IMR-90 (cell line): ENCODE data around the gene SPTBN5. TPM values are rescaled to one million over a fixed set of nuclear protein-coding genes. Genes with fewer than 3 reads are reported as not detected.

Experiments
- ATAC-seq: fragments of 200-7000 bp; cut with Tn5 transposase; 2 replicates; pipeline ENCODE4 v1.9.1; 2020; ENCODE audit warnings: low read depth, mild to moderate bottlenecking, moderate library complexity
- Bru-seq: library from RNA; stranded (reverse); fragments of 400-500 nt; gene quantifications from one replicate; lab custom pipeline; 2021; lab: Mats Ljungman, UMichigan
- BruChase-seq, 2 experiments: library from RNA; stranded (reverse); fragments of 400-500 nt; gene quantifications; one replicate each; lab custom pipeline; 2021; lab: Mats Ljungman, UMichigan
- BruUV-seq: library from RNA; stranded (reverse); fragments of 400-500 nt; replicated peaks from 2 replicates; lab custom pipeline; 2021; lab: Mats Ljungman, UMichigan
- CTCF ChIA-PET: fragments of 300-600 bp; formaldehyde crosslinking; extraction: SDS; loops from one replicate; lab custom pipeline; 2021; ENCODE audit warnings: antibody characterized with exemption; lab: Yijun Ruan, JAX
- POLR2A ChIA-PET: fragments of 300-600 bp; sonication (Branson Sonifier 250); formaldehyde crosslinking; loops from one replicate; lab custom pipeline; 2022; ENCODE audit warnings: antibody characterized with exemption; ENCODE audit not compliant: unreplicated experiment; lab: Charles Lee
- DNase-seq: peaks from one replicate; pipeline ENCODE4 v3.0.0; 2013
- H2AFZ ChIP-seq: replicated peaks from 2 replicates; pipeline ENCODE3; 2013; ENCODE audit warnings: low read length, mild to moderate bottlenecking; ENCODE audit not compliant: poor library complexity
- H2AK5ac ChIP-seq: 2 replicates; pipeline ENCODE4 v1.6.1; 2013; ENCODE audit warnings: low read depth, low read length, inconsistent platforms
- H2AK9ac ChIP-seq: replicated peaks from 2 replicates; pipeline ENCODE3; 2013; ENCODE audit warnings: mild to moderate bottlenecking, low read depth, low read length, moderate library complexity; ENCODE audit not compliant: poor library complexity
- H2BK120ac ChIP-seq: 2 replicates; pipeline ENCODE4 v1.6.1; 2013; ENCODE audit warnings: low read depth, low read length, inconsistent platforms
- H2BK15ac ChIP-seq: 3 replicates; pipeline ENCODE4 v1.6.1; 2013; ENCODE audit warnings: low read depth, low read length, inconsistent platforms
- H2BK20ac ChIP-seq: 2 replicates; pipeline ENCODE4 v1.6.1; 2013; ENCODE audit warnings: low read depth, mild to moderate bottlenecking, inconsistent platforms, low read length, moderate library complexity
- H2BK5ac ChIP-seq: 2 replicates; pipeline ENCODE4 v1.6.1; 2013; ENCODE audit warnings: mild to moderate bottlenecking, low read depth, low read length, inconsistent platforms; ENCODE audit not compliant: poor library complexity, severe bottlenecking
- H3K14ac ChIP-seq: replicated peaks from 2 replicates; pipeline ENCODE4 v1.6.1; 2013; ENCODE audit warnings: low read depth, low read length, inconsistent platforms
- H3K18ac ChIP-seq: 2 replicates; pipeline ENCODE4 v1.6.1; 2013; ENCODE audit warnings: low read depth, low read length, control low read depth
- H3K23ac ChIP-seq: 2 replicates; pipeline ENCODE4 v1.6.1; 2013; ENCODE audit warnings: low read depth, low read length, inconsistent platforms
- H3K27ac ChIP-seq: 2 replicates; pipeline ENCODE4 v1.5.1; 2013; ENCODE audit warnings: mild to moderate bottlenecking, control low read depth, low read length; ENCODE audit not compliant: insufficient read depth
- H3K27me3 ChIP-seq: 2 replicates; pipeline ENCODE4 v1.6.1; 2013; ENCODE audit warnings: low read length; ENCODE audit not compliant: control insufficient read depth, insufficient read depth
- H3K36me3 ChIP-seq: 2 replicates; pipeline ENCODE4 v1.6.1; 2013; ENCODE audit warnings: low read length, mixed read lengths; ENCODE audit not compliant: control insufficient read depth, insufficient read depth
- H3K4ac ChIP-seq: 2 replicates; pipeline ENCODE4 v1.6.1; 2013; ENCODE audit warnings: low read depth, low read length, inconsistent platforms
- H3K4me1 ChIP-seq: 2 replicates; pipeline ENCODE4 v1.6.1; 2013; ENCODE audit warnings: low read length, mixed read lengths; ENCODE audit not compliant: control insufficient read depth, insufficient read depth
- H3K4me2 ChIP-seq: 2 replicates; pipeline ENCODE4 v1.6.1; 2013; ENCODE audit warnings: low read depth, mild to moderate bottlenecking, control low read depth, low read length, moderate library complexity
- H3K4me3 ChIP-seq: 2 replicates; pipeline ENCODE4 v1.5.1; 2013; ENCODE audit warnings: low read depth, mild to moderate bottlenecking, control low read depth, low read length, moderate library complexity; ENCODE audit not compliant: insufficient read depth
- H3K56ac ChIP-seq: 2 replicates; pipeline ENCODE4 v1.6.1; 2013; ENCODE audit warnings: low read length, inconsistent platforms; ENCODE audit not compliant: insufficient read depth; ENCODE audit errors: extremely low read depth
- H3K79me1 ChIP-seq, 2 experiments: 2 replicates each; pipeline ENCODE4 v1.6.1; 2013; ENCODE audit warnings: low read length in 2 of 2, inconsistent platforms in 1 of 2, low read depth in 1 of 2
- H3K9ac ChIP-seq: 2 replicates; pipeline ENCODE4 v1.6.1; 2013; ENCODE audit warnings: low read depth, low read length, control low read depth
- H3K9me1 ChIP-seq: 2 replicates; pipeline ENCODE4 v1.6.1; 2013; ENCODE audit warnings: low read length, inconsistent platforms; ENCODE audit not compliant: insufficient read depth
- H3K9me3 ChIP-seq: 2 replicates; pipeline ENCODE4 v1.6.1; 2013; ENCODE audit warnings: low read length; ENCODE audit not compliant: control insufficient read depth, insufficient read depth
- H4K20me1 ChIP-seq: 2 replicates; pipeline ENCODE4 v1.6.1; 2013; ENCODE audit warnings: low read length, inconsistent platforms; ENCODE audit not compliant: insufficient read depth
- H4K5ac ChIP-seq: 2 replicates; pipeline ENCODE4 v1.6.1; 2013; ENCODE audit warnings: mild to moderate bottlenecking, low read depth, low read length, control low read depth
- H4K8ac ChIP-seq, 2 experiments: 2 replicates each; pipeline ENCODE4 v1.6.1; 2013; ENCODE audit warnings: low read depth in 2 of 2, low read length in 2 of 2, control low read depth in 1 of 2, inconsistent platforms in 1 of 2
- H4K91ac ChIP-seq: 2 replicates; pipeline ENCODE4 v1.6.1; 2013; ENCODE audit warnings: low read depth, low read length, inconsistent platforms; ENCODE audit not compliant: insufficient read depth
- BHLHE40 ChIP-seq: fragments of 150-350 bp; IDR thresholded peaks from 2 replicates; pipeline ENCODE4 v1.6.1; 2016; ENCODE audit warnings: mild to moderate bottlenecking, low read depth, low read length
- FOS ChIP-seq: fragments of 150-350 bp; IDR thresholded peaks from 2 replicates; pipeline ENCODE4 v1.6.1; 2016; ENCODE audit warnings: low read depth, low read length
- MAFK ChIP-seq: IDR thresholded peaks from 2 replicates; pipeline ENCODE4 v1.6.1; 2012; ENCODE audit warnings: low read depth, low read length, improper control_type of control experiment
- MXI1 ChIP-seq: IDR thresholded peaks from 2 replicates; pipeline ENCODE4 v1.6.1; 2012; ENCODE audit warnings: low read depth, mild to moderate bottlenecking, low read length, moderate library complexity, borderline replicate concordance
- NFE2L2 ChIP-seq: fragments of 150-350 bp; IDR thresholded peaks from 2 replicates; pipeline ENCODE4 v1.6.1; 2016; ENCODE audit warnings: low read depth, mild to moderate bottlenecking, low read length
- POLR2A ChIP-seq: IDR thresholded peaks from 2 replicates; pipeline ENCODE4 v1.6.1; 2012; ENCODE audit warnings: mild to moderate bottlenecking, low read depth, low read length
- RAD21 ChIP-seq: IDR thresholded peaks from 2 replicates; pipeline ENCODE4 v1.6.1; 2012; ENCODE audit warnings: low read length, improper control_type of control experiment
- RCOR1 ChIP-seq: IDR thresholded peaks from 2 replicates; pipeline ENCODE4 v1.6.1; 2012; ENCODE audit warnings: mild to moderate bottlenecking, low read length, improper control_type of control experiment; ENCODE audit not compliant: insufficient replicate concordance
- RFX5 ChIP-seq: IDR thresholded peaks from 2 replicates; pipeline ENCODE4 v1.8.0; 2012; ENCODE audit warnings: low read depth, mild to moderate bottlenecking, low read length, moderate library complexity
- SMC3 ChIP-seq: fragments of 150-350 bp; IDR thresholded peaks from 2 replicates; pipeline ENCODE4 v1.6.1; 2016; ENCODE audit warnings: low read depth, mild to moderate bottlenecking, antibody characterized with exemption, low read length, moderate library complexity
- WGBS, 2 experiments: methylation state at CpG; one replicate each; pipeline versions ENCODE4 v1.1.5 to v1.1.7; 2013; ENCODE audit warnings: missing lambda C conversion rate in 2 of 2; ENCODE audit not compliant: insufficient read length in 1 of 2; ENCODE audit errors: extremely low coverage in 2 of 2; 5-methylcytosine and 5-hydroxymethylcytosine counted together
- dilution Hi-C: fragments of 300-500 bp; cut with HindIII; formaldehyde crosslinking; loops from one replicate; pipeline ENCODE4 v1.14.3; 2018; ENCODE audit warnings: low sequenced_read_pairs; ENCODE audit not compliant: unreplicated experiment
- in situ Hi-C: fragments of 300-500 bp; cut with MboI; formaldehyde crosslinking; loops from 3 replicates; pipeline ENCODE4 v1.14.3; 2019; ENCODE audit warnings: low sequenced_read_pairs, inconsistent platforms, mixed read lengths
- intact Hi-C: fragments of 100-400 bp; cut with micrococcal nuclease; formaldehyde crosslinking; loops from 2 replicates; pipeline ENCODE4 v1.10.0; 2022
- long read RNA-seq: library from polyadenylated mRNA; unstranded; transcript quantifications from one replicate; pipeline ENCODE4 v2.0.0, GENCODE V29; 2021; ENCODE audit not compliant: unreplicated experiment
- polyA plus RNA-seq, 3 experiments: library from polyadenylated mRNA; depleted of rRNA; stranded (reverse); fragments of >200 nt; gene quantifications; 2 replicates each; pipeline ENCODE4 v1.2.3, GENCODE V29; 2012; ENCODE audit warnings: low replicate concordance in 1 of 3
- total RNA-seq: library from RNA; depleted of rRNA; stranded (reverse); fragments of >200 nt; gene quantifications from 2 replicates; pipeline ENCODE4 v1.2.3, GENCODE V29; 2012; rRNA removed
- TF ChIP-seq, protein P1 (sequence below): fragments of 150-350 bp; IDR thresholded peaks from 2 replicates; pipeline ENCODE4 v1.6.1; 2016; ENCODE audit warnings: low read depth, mild to moderate bottlenecking, low read length, moderate library complexity, borderline replicate concordance
- TF ChIP-seq, protein P2 (sequence below): fragments of 150-350 bp; IDR thresholded peaks from 2 replicates; pipeline ENCODE4 v1.6.1; 2017; ENCODE audit warnings: mild to moderate bottlenecking, antibody characterized with exemption, low read length, low read depth

Gene SPTBN5
- under 0.01 TPM in 2 replicates for total RNA-seq
- polyA plus RNA-seq (2012; rRNA removed) = 0.37 and 0.38 TPM in 2 replicates
- polyA plus RNA-seq (2012; cell fraction: cytosol; rRNA removed) = 0.10 and 0.12 TPM in 2 replicates
- polyA plus RNA-seq (2012; cell fraction: nucleus; rRNA removed; ENCODE audit: low replicate concordance) = 2.3 and 3.5 TPM in 2 replicates
- percentile 15 among the genes with signal in this experiment for Bru-seq, nascent RNA
- BruChase-seq, experiment 1, labeled RNA remaining after a 6-hour chase = percentile 19 among the genes with signal in this experiment
- percentile 17 among the genes with signal in this experiment for BruChase-seq, experiment 2, labeled RNA remaining after a 2-hour chase
- long read RNA-seq = 0 reads

DNA sequence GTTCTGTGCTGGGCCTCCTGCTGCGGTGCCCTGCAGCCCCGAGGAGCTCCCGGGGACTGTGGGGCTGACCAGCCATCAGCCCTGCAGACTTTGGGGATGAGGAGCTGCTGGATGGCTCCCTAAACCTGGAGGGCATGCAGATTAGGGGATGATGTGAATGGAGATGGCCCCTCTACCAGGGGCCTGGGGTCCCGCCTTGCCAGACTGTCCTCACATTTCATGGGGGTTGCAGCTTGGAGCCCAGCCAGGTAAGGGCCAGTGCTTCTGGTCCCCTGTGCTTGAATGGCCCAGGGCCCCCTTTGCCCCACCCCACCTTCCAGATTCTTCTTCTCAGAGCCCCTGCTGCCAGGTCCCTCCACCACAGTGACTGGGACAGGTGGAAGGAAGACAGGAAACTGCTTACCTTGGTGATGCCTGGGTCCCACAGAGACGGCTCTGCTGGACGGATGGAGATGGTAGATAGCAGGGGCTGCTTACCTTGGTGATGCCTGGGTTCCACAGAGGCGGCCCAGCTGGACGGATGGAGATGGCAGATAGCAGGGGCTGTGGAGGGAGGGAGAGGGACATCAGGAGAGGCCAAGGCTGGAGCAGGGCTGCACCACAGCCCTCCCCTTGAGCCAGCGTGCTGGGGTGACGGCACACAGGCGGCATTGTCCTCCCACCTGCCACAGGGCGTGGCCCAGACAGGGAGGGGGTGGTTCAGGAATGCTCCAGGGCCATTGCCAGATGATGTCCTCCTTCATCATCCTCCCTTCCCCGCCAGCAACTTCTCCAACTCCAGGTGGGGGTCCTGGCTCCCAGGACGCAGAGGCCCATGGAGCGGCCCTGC, at the start of gene SPTBN5:
Gene SPTBN5 (minus strand): TSS at position 632 of the 829 bp plus-strand sequence. CDS start 556 bp downstream, at position 76.
- Histone ChIP-seq H2AFZ (peak within 1 kb of the TSS; percentile 81), H3K4me2 (0 out of 2 replicates have a peak within 1 kb of the TSS, but pooled peaks have one; percentile 41), H2BK20ac (0 out of 2 replicates have a peak within 1 kb of the TSS, but pooled peaks have one; percentile 30), H3K23ac (no peak within 1 kb of the TSS), H2AK9ac (peak within 1 kb of the TSS; percentile 91), H3K36me3 (peaks cover 2% of the 10 kb centered on the region; the same call in 1 of the 2 replicates), H3K18ac (no peak within 1 kb of the TSS), H2AK5ac (peak within 1 kb of the TSS; percentile 9; the same call in 1 of the 2 replicates), H2BK5ac (no peak within 1 kb of the TSS), H3K9me3 (no peaks in the 10 kb centered on the region), H3K27me3 (peaks cover 4% of the 10 kb centered on the region; the same call in 1 of the 2 replicates), H2BK120ac (no peak within 1 kb of the TSS; the same call in 1 of the 2 replicates), H3K4me3 (no peak within 1 kb of the TSS), H4K20me1 (no peaks in the 10 kb centered on the region), H2BK15ac (no peak within 1 kb of the TSS), H3K79me1 (no peaks in the 10 kb centered on the region), H3K27ac (no peak within 1 kb of the TSS), H3K56ac (no peak within 1 kb of the TSS), H4K5ac (no peak within 1 kb of the TSS), H3K9me1 (peaks cover 6% of the 10 kb centered on the region; the same call in 1 of the 2 replicates), H4K91ac (0 out of 2 replicates have a peak within 1 kb of the TSS, but pooled peaks have one; percentile 4), H3K4ac (peak within 1 kb of the TSS; percentile 29), H4K8ac (peak within 1 kb of the TSS in 1 of 2 experiments; percentile 45; a peak in 1 of 4 replicates), H3K9ac (no peak within 1 kb of the TSS), H3K4me1 (peaks cover 6% of the 10 kb centered on the region; the same call in 1 of the 2 replicates), H3K14ac (peak within 1 kb of the TSS; percentile 61)
- dilution Hi-C loops = no loop called here
- DNase-seq (no peak), ATAC-seq (no peak)
- ChIA-PET CTCF (no interaction called here), POLR2A (no interaction called here)
- intact Hi-C loops = no loop called here
- WGBS, 2 experiments = 96% methylated on average over 5 of the region's 15 CpGs; no CpG with 5 or more reads in 1 of the 2 experiments
- no TSS peak for BruUV-seq
- in situ Hi-C loops = no loop called here
- TF ChIP-seq, protein P1, sequence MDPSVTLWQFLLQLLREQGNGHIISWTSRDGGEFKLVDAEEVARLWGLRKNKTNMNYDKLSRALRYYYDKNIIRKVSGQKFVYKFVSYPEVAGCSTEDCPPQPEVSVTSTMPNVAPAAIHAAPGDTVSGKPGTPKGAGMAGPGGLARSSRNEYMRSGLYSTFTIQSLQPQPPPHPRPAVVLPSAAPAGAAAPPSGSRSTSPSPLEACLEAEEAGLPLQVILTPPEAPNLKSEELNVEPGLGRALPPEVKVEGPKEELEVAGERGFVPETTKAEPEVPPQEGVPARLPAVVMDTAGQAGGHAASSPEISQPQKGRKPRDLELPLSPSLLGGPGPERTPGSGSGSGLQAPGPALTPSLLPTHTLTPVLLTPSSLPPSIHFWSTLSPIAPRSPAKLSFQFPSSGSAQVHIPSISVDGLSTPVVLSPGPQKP = no peak
- no peak for TF ChIP-seq MXI1
- no peak for TF ChIP-seq MAFK
- TF ChIP-seq BHLHE40 = no peak
- TF ChIP-seq RAD21 = no peak
- no peak for TF ChIP-seq FOS
- TF ChIP-seq RFX5 = no peak
- no peak for TF ChIP-seq RCOR1
- TF ChIP-seq, protein P2, sequence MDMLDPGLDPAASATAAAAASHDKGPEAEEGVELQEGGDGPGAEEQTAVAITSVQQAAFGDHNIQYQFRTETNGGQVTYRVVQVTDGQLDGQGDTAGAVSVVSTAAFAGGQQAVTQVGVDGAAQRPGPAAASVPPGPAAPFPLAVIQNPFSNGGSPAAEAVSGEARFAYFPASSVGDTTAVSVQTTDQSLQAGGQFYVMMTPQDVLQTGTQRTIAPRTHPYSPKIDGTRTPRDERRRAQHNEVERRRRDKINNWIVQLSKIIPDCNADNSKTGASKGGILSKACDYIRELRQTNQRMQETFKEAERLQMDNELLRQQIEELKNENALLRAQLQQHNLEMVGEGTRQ = no peak
- no peak for TF ChIP-seq NFE2L2
- TF ChIP-seq POLR2A = no peak
- TF ChIP-seq SMC3 = no peak
